Right ventricle myocardium superior (tissue), 1 donor: ENCODE results near the gene DCAKD. TPM values are rescaled to one million over a fixed set of nuclear protein-coding genes. Genes with fewer than 3 reads are reported as not detected.
A peak's percentile ranks its signal among the peaks of the same experiment; 100 is the strongest.

Experiments used
- ATAC-seq: fragments of 200-7000 bp; cut with Tn5 transposase; one replicate; pipeline ENCODE4 v1.9.1; 2020; ENCODE audit warnings: mild to moderate bottlenecking; ENCODE audit not compliant: poor library complexity
- DNase-seq: peaks from one replicate; pipeline ENCODE4 v3.0.0-alpha.2; 2020
- intact Hi-C: fragments of 100-400 bp; cut with DNase I; formaldehyde crosslinking; loops from one replicate; pipeline ENCODE4 v1.11.2; 2022
- total RNA-seq: library from RNA; stranded (reverse); fragmentation: NEBNext Ultra II Directional; extraction: Animal tissue kit (Norgen Biotek cat#: 25700); gene quantifications from one replicate; pipeline ENCODE4 v1.2.1, GENCODE V29; 2021
- donor health status: DM: no; HTN: yes; CAD: no; lungs with severe emphysema.

The DCAKD gene
- total RNA-seq, 1 donor from 2014 or later = 25.3 TPM

DNA sequence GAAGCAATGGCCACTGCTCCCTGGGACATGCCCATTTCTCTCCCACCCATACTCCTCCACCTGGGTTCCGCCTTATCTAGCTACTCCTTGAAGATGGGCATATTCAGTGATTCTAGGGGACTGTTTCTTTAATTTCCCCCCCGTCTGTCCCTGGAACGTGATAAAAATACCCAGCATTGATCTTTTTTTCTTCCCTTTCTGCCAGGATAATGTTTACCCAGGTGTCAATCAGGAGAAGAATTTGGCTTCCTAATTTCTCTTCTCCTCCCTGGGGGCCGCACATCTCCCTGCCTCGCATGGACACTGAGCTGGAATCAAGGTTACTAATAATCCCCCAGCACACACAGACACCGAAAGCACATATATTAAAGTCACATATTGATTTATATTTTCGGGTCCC is 35.2 kb downstream of the DCAKD start:
- intact Hi-C loops = no loop called here
- ATAC-seq = no peak

DNA sequence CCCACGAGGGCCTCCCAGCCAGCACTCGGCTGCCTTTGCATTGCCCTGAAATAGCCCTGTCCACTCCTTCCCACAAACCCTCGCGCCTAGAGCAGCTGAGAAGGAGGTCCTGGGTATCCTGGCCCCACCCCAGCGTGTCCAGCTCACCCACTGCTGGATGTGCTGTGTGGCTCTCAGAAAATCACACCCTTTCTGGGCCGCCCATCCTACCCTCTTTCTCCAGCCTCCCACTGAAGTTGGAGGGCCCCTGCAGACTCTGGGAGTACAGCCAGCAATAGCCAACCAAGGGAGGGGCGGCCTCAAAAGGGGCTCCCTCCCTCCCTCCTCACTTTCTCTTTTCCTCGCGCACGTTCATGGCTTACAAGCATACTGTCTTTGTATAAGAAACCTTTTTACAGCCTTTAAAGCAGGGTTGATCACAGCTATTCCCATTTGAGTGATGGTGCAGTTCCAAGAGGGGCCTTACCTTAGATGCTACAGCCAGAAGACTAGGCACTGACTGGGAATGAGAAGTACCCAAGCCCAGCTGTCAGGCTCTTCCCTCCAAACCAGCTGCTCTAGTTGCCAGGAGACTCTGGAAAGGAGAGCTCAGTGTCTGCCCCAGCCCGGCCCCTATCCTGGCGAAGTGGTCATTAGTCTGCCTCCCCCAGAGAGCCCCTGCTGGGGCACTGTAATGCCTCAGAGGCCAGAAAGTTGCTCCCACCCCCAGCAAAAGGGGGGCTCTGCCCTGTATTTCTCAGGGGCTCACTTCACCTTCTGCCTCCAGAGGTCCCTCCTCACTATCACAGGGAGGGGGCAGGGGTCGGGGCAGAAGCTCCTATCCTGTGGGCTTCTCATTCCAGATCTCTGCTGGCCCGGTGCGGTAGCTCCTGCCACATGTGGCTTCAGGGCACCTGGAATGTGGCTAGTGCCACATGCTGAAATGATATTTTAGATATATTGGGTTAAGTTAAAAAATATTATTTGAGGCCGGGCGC is 38.1 kb downstream of the DCAKD start:
- ATAC-seq (peak; percentile 71), DNase-seq (peak; percentile 71)
- intact Hi-C loops = no loop called here

More for the DNA sequence above, 35.2 kb downstream of the DCAKD start:
- DNase-seq = no peak

DNA sequence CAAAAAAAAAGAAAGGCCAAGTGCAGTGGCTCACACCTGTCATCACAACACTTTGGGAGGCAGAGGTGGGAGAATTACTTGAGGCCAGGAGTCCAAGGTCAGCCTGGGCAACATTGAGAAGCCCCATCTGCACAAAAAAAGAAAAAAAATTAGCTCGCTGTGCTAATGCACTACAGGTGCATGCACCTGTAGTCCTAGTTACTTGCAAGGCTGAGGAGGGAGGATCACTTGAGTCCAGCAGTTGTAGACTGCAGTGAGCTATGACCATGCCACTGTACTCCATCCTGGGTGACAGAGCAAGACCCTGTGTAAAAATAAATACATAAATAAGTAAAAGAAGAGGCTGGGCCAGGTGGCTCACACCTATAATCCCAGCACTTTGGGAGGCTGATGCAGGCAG is 39.7 kb downstream of the DCAKD start:
- intact Hi-C loops = no loop called here
- DNase-seq (no peak), ATAC-seq (no peak)

DNA sequence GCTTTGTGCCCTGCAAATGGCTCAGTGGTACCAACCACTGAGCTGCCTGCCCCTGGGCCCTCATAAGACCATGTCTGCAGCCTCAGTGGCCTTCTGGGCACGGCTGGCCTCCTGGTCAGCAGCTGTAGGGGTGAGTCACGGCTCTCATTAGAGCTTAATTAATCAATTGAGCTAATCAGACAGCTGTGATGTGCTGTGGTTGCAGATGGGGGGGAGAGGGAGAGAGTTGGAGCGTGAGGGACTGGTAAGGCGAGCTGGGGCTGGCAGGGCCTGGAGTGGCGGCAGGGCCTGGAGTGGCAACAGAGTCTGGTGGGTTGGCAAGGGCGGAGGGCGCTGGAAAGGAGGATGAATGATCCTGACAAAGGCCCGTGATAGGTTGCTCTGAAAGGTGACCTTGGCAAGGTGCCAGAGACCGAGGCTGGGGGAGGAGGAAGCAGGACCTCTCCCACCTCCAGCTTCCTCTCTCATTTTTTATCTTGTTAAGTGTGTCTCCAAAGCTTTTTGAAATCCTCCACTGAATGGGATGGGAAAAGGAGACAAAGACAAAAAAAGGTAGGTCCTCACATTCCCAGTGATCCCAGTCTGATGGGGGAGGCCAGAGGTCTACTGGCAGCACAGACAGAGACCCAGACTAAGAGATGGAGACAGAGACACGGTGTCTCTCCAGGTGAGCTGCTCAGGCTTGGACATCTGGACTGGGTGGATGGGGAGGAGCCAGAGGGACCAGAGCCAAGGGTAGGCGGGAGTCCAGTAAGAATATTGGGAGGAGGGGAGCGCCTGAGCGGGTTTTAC is 41.6 kb downstream of the DCAKD start:
- intact Hi-C loops = no loop called here
- DNase-seq (no peak), ATAC-seq (no peak)

DNA sequence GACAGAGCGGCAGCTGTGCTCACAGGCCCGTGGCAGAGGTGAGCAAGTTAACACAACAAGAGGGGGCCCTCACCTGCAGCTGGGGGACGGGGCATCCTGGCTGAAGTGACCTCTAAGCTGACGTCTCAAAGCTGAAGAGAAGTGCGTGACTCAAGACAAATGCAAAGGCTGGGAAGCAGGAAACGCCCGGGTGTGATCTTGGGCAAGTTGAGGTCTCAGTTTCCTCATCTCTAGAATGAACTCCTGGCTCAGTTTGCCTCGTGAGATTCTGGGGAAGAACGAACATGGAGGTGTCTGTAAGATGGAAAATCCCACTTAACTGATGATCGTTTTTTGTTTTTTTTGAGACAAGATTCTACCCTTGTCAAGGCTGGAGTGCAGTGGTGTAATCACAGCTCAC is 43.2 kb downstream of the DCAKD start:
- ATAC-seq (no peak), DNase-seq (no peak)
- intact Hi-C loops = no loop called here

DNA sequence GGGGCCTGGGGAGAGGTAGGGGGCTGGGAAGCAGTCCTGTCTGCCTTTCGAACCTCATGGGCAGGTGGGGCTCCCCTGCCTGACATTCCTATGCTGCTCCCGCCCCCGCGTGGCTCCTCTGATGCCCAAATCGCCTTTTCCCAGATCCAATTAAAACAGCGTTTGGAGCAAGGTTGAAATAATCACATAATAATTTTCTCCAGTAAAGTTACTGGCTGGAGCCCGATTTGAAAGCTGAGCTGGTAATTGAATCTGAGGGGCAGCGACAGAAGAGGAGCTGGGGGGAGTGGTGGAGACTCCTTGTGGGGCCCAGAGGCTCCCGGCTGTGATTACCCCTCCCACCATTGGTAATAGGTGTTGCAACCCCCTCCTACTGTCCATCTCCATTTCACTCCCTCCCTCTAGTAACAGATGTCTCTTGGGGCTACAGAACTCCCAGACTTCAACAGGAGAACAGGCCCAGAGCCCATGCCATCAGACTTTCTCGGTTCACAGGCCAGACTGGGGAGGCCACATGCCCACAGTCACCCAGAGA is 44.4 kb downstream of the DCAKD start:
- intact Hi-C loops = no loop called here
- DNase-seq (no peak), ATAC-seq (no peak)

DNA sequence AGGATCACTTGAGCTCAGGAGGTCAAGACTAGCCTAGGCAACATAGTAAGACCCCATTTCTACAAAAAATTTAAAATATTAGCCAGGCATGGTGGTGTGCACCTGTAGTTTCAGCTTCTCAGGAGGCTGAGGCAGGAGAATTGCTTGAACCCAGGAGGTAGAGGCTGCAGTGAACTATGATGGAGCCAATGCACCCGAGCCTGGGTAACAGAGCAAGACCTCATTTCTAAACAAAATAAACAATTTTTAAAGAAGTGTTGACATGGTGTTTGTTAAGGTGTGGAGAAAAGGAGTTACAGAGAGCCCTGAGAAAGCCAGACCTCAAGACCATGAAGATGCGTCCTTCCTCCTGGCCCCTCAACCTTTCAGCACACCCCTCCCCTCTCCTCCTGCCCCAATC is 45.7 kb downstream of the DCAKD start:
- ATAC-seq = no peak
- intact Hi-C loops = no loop called here
- no peak for DNase-seq

GRCh38 chr17:45004388-45004787 is 47.0 kb downstream of the DCAKD start:
- ATAC-seq (no peak), DNase-seq (no peak)
- intact Hi-C loops = no loop called here

- DNase-seq (no peak), ATAC-seq (no peak)
- intact Hi-C loops = no loop called here
Measured at GRCh38 chr17:45003877-45004276, 47.6 kb downstream of the DCAKD start.

GRCh38 chr17:45001310-45001709 is 50.1 kb downstream of the DCAKD start:
- no peak for ATAC-seq
- intact Hi-C loops = no loop called here

GRCh38 chr17:44999433-44999832 is 52.0 kb downstream of the DCAKD start:
- intact Hi-C loops = no loop called here
- DNase-seq (no peak), ATAC-seq (no peak)

More at GRCh38 chr17:45001310-45001709, 50.1 kb downstream of the DCAKD start:
- no peak for DNase-seq

DNA sequence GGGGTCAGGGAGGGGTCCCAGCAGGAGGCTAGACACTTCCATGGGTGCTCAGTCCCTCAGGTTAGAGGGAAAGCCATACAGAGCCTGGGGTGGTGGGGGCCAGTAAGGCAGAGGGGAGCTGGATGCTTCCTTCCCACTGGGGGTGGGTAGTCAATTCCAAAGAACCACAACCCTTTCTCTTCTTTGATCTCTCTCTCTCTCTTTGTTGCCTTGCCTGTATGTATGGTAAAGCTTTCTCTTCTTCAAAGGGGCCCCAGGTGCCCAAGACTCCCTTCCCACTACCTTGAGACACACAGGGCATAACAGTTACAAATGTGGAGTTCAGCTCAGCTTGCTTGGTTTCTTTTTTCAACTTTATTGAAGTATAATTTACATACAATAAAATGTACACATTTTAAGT is 52.8 kb downstream of the DCAKD start:
- intact Hi-C loops = no loop called here
- ATAC-seq (no peak), DNase-seq (no peak)

- ATAC-seq (peak; percentile 71), DNase-seq (peak; percentile 60)
Measured at GRCh38 chr17:44997733-44998520, 53.5 kb downstream of the DCAKD start.

GRCh38 chr17:44996304-44996703 is 55.1 kb downstream of the DCAKD start:
- DNase-seq (no peak), ATAC-seq (no peak)
- intact Hi-C loops = no loop called here

More at GRCh38 chr17:44997733-44998520, 53.5 kb downstream of the DCAKD start:
- intact Hi-C loops = no loop called here

GRCh38 chr17:44995436-44996001 is 55.9 kb downstream of the DCAKD start:
- intact Hi-C loops = no loop called here
- peak; percentile 78 for ATAC-seq

DNA sequence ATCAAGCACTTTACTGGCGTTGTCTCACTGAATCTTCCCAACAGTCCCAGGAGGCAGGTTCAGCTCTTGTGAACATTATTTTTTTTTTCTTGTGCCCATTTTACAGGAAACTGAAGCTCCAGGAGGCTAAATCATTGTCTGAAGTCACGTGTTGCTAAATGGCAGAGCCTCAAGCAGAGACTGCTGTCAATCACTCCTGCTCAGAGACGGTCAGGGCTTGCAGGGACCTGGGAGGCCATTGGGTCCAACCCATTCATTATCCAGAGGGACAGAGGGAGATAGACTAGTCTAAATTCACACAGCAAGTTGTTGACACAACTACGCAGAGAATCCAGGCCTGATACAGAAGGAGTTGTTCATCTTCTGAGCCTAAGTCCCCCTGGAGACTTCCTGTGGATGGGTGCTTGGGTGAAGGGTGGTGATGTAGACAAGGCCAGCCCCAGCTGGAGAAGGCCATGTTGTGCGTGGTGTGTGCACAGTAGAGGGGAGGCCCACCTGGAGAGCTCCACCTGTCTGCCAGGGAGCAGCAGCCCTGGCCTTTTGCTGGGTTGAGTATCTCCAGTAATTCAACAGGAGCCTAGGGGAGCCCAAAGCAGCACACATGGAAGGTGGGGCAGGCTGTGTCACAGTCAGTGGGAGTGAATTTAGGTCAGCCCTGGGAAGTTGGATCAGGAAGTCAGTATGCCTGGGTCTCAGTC is 59.0 kb downstream of the DCAKD start:
- intact Hi-C loops = no loop called here
- no peak for DNase-seq
- ATAC-seq = no peak

More at GRCh38 chr17:44995436-44996001, 55.9 kb downstream of the DCAKD start:
- peak; percentile 66 for DNase-seq

DNA sequence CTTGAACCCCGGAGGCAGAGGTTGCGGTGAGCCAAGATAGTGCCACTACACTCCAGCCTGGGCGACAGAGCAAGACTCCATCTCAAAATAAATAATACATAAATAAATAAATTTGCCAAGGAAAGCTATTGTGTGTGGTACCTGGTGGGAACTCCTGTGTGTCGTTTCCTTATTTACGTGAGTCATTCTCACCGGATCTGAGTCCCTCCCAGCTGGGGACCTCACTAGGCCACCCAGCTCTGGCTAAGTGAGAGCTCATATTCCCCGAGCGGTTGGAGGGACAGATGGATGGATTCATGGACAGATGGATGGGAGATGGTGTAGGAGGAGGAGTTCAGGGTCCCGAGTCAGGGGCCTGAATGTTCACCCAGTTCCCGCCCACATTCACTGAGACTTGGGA is 60.4 kb downstream of the DCAKD start:
- DNase-seq (no peak), ATAC-seq (no peak)
- intact Hi-C loops = no loop called here
